SU-DHL-6 (cell line): ENCODE measurements around the gene CACFD1.

Source experiments
- H2AFZ ChIP-seq: fragments of 200-600 bp; sonication (generic); 2 replicates; pipeline ENCODE4 v1.6.1; 2014; ENCODE audit warnings: low read depth, mild to moderate bottlenecking, moderate library complexity, mixed read lengths, antibody characterized with exemption, low read length; ENCODE audit not compliant: severe bottlenecking
- H3F3A ChIP-seq: fragments of 200-600 bp; shearing (Covaris generic); 2 replicates; pipeline ENCODE4 v1.6.0; 2016; ENCODE audit warnings: antibody characterized with exemption, mild to moderate bottlenecking; ENCODE audit not compliant: insufficient read depth
- H3K27ac ChIP-seq: fragments of 200-600 bp; sonication (generic); 2 replicates; pipeline ENCODE4 v1.5.1; 2016; ENCODE audit warnings: low read depth, mild to moderate bottlenecking, low read length, moderate library complexity, mixed read lengths
- H3K27me3 ChIP-seq: fragments of 200-600 bp; sonication (generic), shearing (Covaris generic); 2 replicates; pipeline ENCODE4 v1.6.0; 2014; ENCODE audit warnings: mild to moderate bottlenecking, low read length
- H3K36me3 ChIP-seq: fragments of 200-600 bp; sonication (generic); 2 replicates; pipeline ENCODE4 v1.6.1; 2014; ENCODE audit warnings: mild to moderate bottlenecking, low read length, mixed read lengths
- H3K4me2 ChIP-seq: fragments of 300-600, 200-600 bp; shearing (Covaris generic), sonication (generic); 2 replicates; pipeline ENCODE4 v1.6.0; 2014; ENCODE audit warnings: low read length, low read depth, mild to moderate bottlenecking; ENCODE audit not compliant: poor library complexity, severe bottlenecking
- H3K4me3 ChIP-seq: fragments of 200-600 bp; sonication (generic); 2 replicates; pipeline ENCODE4 v1.5.1; 2014; ENCODE audit warnings: antibody characterized with exemption, low read length, mild to moderate bottlenecking, mixed read lengths; ENCODE audit not compliant: insufficient read depth, poor library complexity, severe bottlenecking
- H3K79me2 ChIP-seq: fragments of 200-600 bp; sonication (generic); 2 replicates; pipeline ENCODE4 v1.6.1; 2014; ENCODE audit warnings: mild to moderate bottlenecking, low read length, moderate library complexity; ENCODE audit not compliant: insufficient read depth
- H3K9ac ChIP-seq: fragments of 200-600 bp; sonication (generic); 2 replicates; pipeline ENCODE4 v1.7.0; 2014; ENCODE audit warnings: mild to moderate bottlenecking, low read length
- H3K9me2 ChIP-seq: fragments of 200-600 bp; sonication (generic); replicated peaks from 2 replicates; pipeline ENCODE4 v1.6.1; 2014; ENCODE audit warnings: low read length; ENCODE audit not compliant: insufficient read depth
- H3K9me3 ChIP-seq: fragments of 200-600 bp; sonication (generic); 2 replicates; pipeline ENCODE4 v1.6.1; 2014; ENCODE audit warnings: low read length, mixed read lengths; ENCODE audit not compliant: insufficient read depth
- H4K20me1 ChIP-seq: fragments of 200-600 bp; sonication (generic); 2 replicates; pipeline ENCODE4 v1.6.1; 2014; ENCODE audit warnings: low read depth, mild to moderate bottlenecking, antibody characterized with exemption, low read length, moderate library complexity, mixed read lengths
- CTCF ChIP-seq: fragments of 200-600 bp; sonication (generic); IDR thresholded peaks from one replicate; pipeline ENCODE4 v1.5.1; 2017; ENCODE audit warnings: antibody characterized with exemption, mild to moderate bottlenecking, low read length, moderate library complexity; ENCODE audit not compliant: insufficient read depth, poor library complexity, severe bottlenecking
- EZH2phosphoT487 ChIP-seq: fragments of 200-600 bp; sonication (generic), shearing (Covaris generic); conservative IDR thresholded peaks from 2 replicates; pipeline ENCODE4 v1.6.1; 2018; ENCODE audit warnings: mild to moderate bottlenecking, antibody characterized with exemption, low read length, moderate library complexity, mixed read lengths

The CACFD1 gene

DNA sequence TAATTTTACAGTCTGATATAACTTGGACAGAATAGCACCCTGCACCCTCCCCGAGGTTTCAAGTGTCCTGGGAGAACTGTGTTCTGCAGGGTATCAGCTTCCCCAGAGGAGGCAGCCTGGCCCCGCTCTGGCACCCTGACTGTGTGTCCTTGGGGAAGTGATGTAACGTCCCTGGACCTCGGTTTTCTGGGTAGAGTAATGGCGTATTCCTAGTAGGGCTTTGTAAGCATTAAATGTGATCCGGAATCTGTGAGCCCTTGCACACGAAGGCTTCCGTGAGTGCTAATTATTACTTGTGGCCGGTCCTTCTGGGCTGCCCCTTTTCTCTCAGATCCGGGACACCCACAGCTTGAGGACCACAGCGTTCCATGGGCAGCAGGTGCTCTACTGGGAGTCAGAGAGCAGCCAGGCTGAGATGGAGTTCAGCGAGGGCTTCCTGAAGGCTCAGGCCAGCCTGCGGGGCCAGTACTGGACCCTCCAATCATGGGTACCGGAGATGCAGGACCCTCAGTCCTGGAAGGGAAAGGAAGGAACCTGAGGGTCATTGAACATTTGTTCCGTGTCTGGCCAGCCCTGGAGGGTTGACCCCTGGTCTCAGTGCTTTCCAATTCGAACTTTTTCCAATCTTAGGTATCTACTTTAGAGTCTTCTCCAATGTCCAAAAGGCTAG, 1.0 kb upstream of the CACFD1 start:
- peak overlapping the region; percentile 66 for H3K4me3 ChIP-seq
- no peaks in the 10 kb centered on the region for H3K9me3 ChIP-seq
- no peaks in the 10 kb centered on the region for H3K79me2 ChIP-seq
- H3K4me2 ChIP-seq: peak overlapping the region; percentile 70
- no peaks in the 10 kb centered on the region for H3K27me3 ChIP-seq
- no peak for TF ChIP-seq EZH2phosphoT487
- H3K36me3 ChIP-seq: no peaks in the 10 kb centered on the region
- H3K9ac ChIP-seq: peak overlapping the region; percentile 67; the same call in 1 of the 2 replicates
- H3K27ac ChIP-seq: no peak overlapping the region
- H2AFZ ChIP-seq: no peak overlapping the region
- no peaks in the 10 kb centered on the region for H4K20me1 ChIP-seq
- no peaks in the 10 kb centered on the region for H3K9me2 ChIP-seq
- H3F3A ChIP-seq: no peaks in the 10 kb centered on the region

- H3K79me2 ChIP-seq: no peaks in the 10 kb centered on the region
- no peak overlapping the region for H3K27ac ChIP-seq
Observed at GRCh38 chr9:133460405-133461175, 812 bp downstream of the CACFD1 start.

GRCh38 chr9:133461975-133462374, 2.2 kb downstream of the CACFD1 start:
- H3K9ac ChIP-seq: no peak overlapping the region
- H3K27ac ChIP-seq: no peak overlapping the region
- no peak overlapping the region for H3K4me2 ChIP-seq
- no peaks in the 10 kb centered on the region for H3K79me2 ChIP-seq
- no peak overlapping the region for H2AFZ ChIP-seq
- H3K4me3 ChIP-seq: no peak overlapping the region
- no peaks in the 10 kb centered on the region for H3K36me3 ChIP-seq
- TF ChIP-seq CTCF: no peak
- no peak for TF ChIP-seq EZH2phosphoT487
- H3K9me3 ChIP-seq: no peaks in the 10 kb centered on the region
- no peaks in the 10 kb centered on the region for H3K9me2 ChIP-seq
- no peaks in the 10 kb centered on the region for H3F3A ChIP-seq
- no peaks in the 10 kb centered on the region for H3K27me3 ChIP-seq
- no peaks in the 10 kb centered on the region for H4K20me1 ChIP-seq

More at GRCh38 chr9:133460405-133461175, 812 bp downstream of the CACFD1 start:
- H2AFZ ChIP-seq: no peak overlapping the region
- peak overlapping the region; percentile 70 for H3K4me2 ChIP-seq
- no peaks in the 10 kb centered on the region for H3K9me2 ChIP-seq
- H3K4me3 ChIP-seq: peak overlapping the region; percentile 66
- no peak for TF ChIP-seq EZH2phosphoT487
- TF ChIP-seq CTCF: no peak
- no peaks in the 10 kb centered on the region for H3K9me3 ChIP-seq
- H3F3A ChIP-seq: no peaks in the 10 kb centered on the region
- H3K9ac ChIP-seq: peak overlapping the region; percentile 67
- no peaks in the 10 kb centered on the region for H3K36me3 ChIP-seq
- H3K27me3 ChIP-seq: no peaks in the 10 kb centered on the region
- no peaks in the 10 kb centered on the region for H4K20me1 ChIP-seq
